Activated T-helper 2 cell treated with anti-CD3 and anti-CD28 coated beads, Interferon-gamma antibody, Interleukin-2, Interleukin-4, amounts not matched to agents 10 μg/mL and 5 μg/mL and 100 μg/mL, durations not matched to agents 14 hours and 24 hours and 36 hours (primary cell): ENCODE results near the gene SLC19A1. TPM values are rescaled to one million over a fixed set of nuclear protein-coding genes. Genes with fewer than 3 reads are reported as not detected.
A peak's percentile ranks its signal among the peaks of the same experiment; 100 is the strongest.

ENCODE experiments used
- DNase-seq: peaks from one replicate; pipeline ENCODE4 v3.0.0; 2021; ENCODE audit warnings: low spot score
- H3K27ac Mint-ChIP-seq: one replicate; pipeline ENCODE4 v1.8.0; 2021; ENCODE audit warnings: mixed read lengths
- H3K27me3 Mint-ChIP-seq: one replicate; pipeline ENCODE4 v1.8.0; 2021; ENCODE audit warnings: low read depth, mixed read lengths
- H3K36me3 Mint-ChIP-seq: one replicate; pipeline ENCODE4 v1.8.0; 2021; ENCODE audit warnings: low read depth, mixed read lengths
- H3K4me1 Mint-ChIP-seq: one replicate; pipeline ENCODE4 v1.8.0; 2021; ENCODE audit warnings: low read depth, mixed read lengths
- H3K4me3 Mint-ChIP-seq: one replicate; pipeline ENCODE4 v1.8.0; 2021; ENCODE audit warnings: low read depth, mild to moderate bottlenecking, moderate library complexity, mixed read lengths
- H3K9me3 Mint-ChIP-seq: one replicate; pipeline ENCODE4 v1.8.0; 2021; ENCODE audit warnings: mixed read lengths
- intact Hi-C: fragments of 100-400 bp; cut with micrococcal nuclease; formaldehyde crosslinking; loops from one replicate; pipeline ENCODE4 v1.15.1; 2023
- total RNA-seq: library from RNA; stranded (reverse); gene quantifications from 2 replicates; pipeline ENCODE4 v1.2.3, GENCODE V29; 2022

SLC19A1 gene
- total RNA-seq, 1 donor from 2014 or later, result 68.1 TPM

- H3K4me3 Mint-ChIP-seq, result peak overlapping the region; percentile 81
- intact Hi-C loops, result loop anchor here (2.0 to 5.0 kb wide), 3 partner anchors 75 to 330 kb away; no protein-coding TSS in a partner anchor
- H3K27me3 Mint-ChIP-seq, result no peaks in the 10 kb centered on the region
- DNase-seq, result no peak
- peak overlapping the region; percentile 100 for H3K27ac Mint-ChIP-seq
- H3K4me1 Mint-ChIP-seq, result peaks cover 27% of the 10 kb centered on the region
- H3K36me3 Mint-ChIP-seq, result no peaks in the 10 kb centered on the region
- H3K9me3 Mint-ChIP-seq, result no peaks in the 10 kb centered on the region
These were observed 9.8 kb upstream of the SLC19A1 start for GRCh38 chr21:45551783-45552695.

- Mint-ChIP-seq H3K27ac (peak overlapping the region; percentile 100), H3K27me3 (no peaks in the 10 kb centered on the region), H3K36me3 (no peaks in the 10 kb centered on the region), H3K9me3 (no peaks in the 10 kb centered on the region), H3K4me3 (peak overlapping the region; percentile 81), H3K4me1 (peaks cover 27% of the 10 kb centered on the region)
- intact Hi-C loops, result loop anchor here (2.0 to 5.0 kb wide), 3 partner anchors 74 to 331 kb away; no protein-coding TSS in a partner anchor
- no peak for DNase-seq
These were observed 9.1 kb upstream of the SLC19A1 start for GRCh38 chr21:45551316-45551715.

DNA sequence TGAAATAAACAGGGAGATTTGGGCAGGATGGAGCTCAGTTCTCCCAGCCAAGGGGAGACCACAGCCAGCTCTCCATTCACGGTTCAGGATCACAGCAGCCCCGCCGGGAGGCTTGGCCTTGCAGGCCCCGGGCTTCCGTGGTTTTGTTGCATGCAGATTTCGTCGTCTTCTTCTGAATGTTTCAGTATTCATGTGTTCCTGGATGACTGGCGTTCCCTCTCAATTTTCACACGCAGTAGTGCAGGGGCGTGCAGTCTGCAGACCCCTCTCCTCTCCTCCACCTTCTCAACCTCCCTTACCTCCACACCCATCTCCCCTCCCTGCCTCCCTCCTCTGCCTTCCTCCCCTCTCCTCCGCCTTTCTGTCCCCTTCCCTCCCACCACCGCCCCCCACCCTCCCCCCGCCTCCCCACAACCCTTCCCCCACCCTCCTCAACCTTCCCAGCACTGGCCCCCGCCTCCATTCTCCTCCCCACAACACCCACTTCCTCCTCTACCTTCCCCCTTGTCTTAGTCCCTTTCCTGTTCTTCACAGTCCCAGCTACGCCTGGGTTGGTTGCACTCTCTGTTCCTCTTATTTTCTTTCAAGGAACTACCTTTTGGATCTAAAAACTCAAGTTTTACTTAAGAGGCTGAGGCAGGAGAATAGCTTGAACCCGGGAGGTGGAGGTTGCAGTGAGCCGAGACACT, 8.4 kb upstream of the SLC19A1 start:
- no peaks in the 10 kb centered on the region for H3K27me3 Mint-ChIP-seq
- peaks cover 27% of the 10 kb centered on the region for H3K4me1 Mint-ChIP-seq
- intact Hi-C loops, result loop anchor here (2.0 to 5.0 kb wide), 3 partner anchors 73 to 332 kb away; no protein-coding TSS in a partner anchor
- DNase-seq, result no peak
- H3K36me3 Mint-ChIP-seq, result no peaks in the 10 kb centered on the region
- H3K9me3 Mint-ChIP-seq, result no peaks in the 10 kb centered on the region
- peak overlapping the region; percentile 71 for H3K4me3 Mint-ChIP-seq
- H3K27ac Mint-ChIP-seq, result peak overlapping the region; percentile 100

DNA sequence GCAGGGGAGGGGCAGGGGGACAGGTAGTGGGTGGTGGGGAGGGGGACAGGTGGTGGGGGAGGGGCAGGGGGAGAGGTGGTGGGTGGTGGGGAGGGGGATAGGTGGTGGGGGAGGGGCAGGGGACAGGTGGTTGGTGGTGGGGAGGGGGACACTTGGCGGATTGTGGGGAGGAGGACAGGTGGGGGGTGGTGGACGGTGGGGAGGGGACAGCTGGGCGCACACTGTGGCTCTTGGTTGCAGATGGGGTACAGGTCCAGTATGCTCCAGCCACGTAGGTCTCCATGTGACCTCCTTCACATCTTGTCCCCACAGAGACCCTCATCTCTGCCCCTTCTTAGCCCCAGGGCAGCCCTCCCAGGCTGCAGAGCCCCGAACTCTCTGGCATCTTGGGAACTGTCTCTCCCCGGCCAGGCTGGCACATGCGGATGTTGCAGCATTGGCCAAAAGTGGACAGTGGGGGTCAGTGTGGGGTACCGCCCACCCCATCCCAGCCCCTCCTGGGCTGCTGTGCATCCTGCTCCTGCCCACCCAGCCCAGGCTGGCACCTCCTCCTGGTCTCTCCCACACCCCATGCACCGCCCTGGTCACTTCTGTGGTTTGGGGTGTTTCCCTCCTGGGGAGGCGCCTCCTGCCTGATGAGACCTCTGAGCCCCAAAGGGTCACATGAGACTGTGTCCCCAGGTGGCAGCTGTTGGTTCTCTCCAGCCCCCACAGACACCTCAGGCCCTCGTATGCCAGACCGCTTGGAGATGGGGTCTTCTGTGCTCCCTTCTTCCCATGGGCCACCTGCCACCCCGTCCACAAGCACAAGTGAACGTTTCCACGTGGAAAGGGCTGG, 7.6 kb upstream of the SLC19A1 start:
- Mint-ChIP-seq H3K4me3 (peak overlapping the region; percentile 71), H3K4me1 (peaks cover 29% of the 10 kb centered on the region), H3K27me3 (no peaks in the 10 kb centered on the region), H3K36me3 (no peaks in the 10 kb centered on the region), H3K9me3 (no peaks in the 10 kb centered on the region), H3K27ac (peak overlapping the region; percentile 100)
- intact Hi-C loops, result loop anchor here (2.0 to 5.0 kb wide), 3 partner anchors 73 to 332 kb away; no protein-coding TSS in a partner anchor
- no peak for DNase-seq

GRCh38 chr21:45548711-45549491, 6.7 kb upstream of the SLC19A1 start:
- no peak for DNase-seq
- Mint-ChIP-seq H3K36me3 (no peaks in the 10 kb centered on the region), H3K9me3 (no peaks in the 10 kb centered on the region), H3K27me3 (no peaks in the 10 kb centered on the region), H3K4me1 (peaks cover 24% of the 10 kb centered on the region), H3K27ac (peak overlapping the region; percentile 87), H3K4me3 (peak overlapping the region; percentile 49)
- intact Hi-C loops, result no loop called here

DNA sequence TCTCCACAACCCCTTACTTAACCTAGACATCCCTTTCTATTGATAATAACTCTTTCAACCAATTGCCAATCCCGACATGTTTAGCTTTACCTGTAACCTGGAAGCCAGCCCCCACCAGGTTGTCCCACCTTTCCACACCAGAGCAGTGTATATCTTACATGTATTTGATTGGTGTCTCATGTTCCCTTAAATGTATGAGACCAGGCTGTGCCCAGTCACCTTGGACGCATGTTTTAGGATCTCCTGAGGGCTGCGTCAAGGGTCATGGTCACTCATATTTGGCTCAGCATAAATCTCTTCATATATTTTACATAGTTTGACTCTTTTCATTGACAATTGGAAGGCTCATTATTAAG, 5.3 kb upstream of the SLC19A1 start:
- intact Hi-C loops, result no loop called here
- H3K4me1 Mint-ChIP-seq, result peaks cover 24% of the 10 kb centered on the region
- H3K36me3 Mint-ChIP-seq, result no peaks in the 10 kb centered on the region
- no peak overlapping the region for H3K4me3 Mint-ChIP-seq
- H3K27me3 Mint-ChIP-seq, result no peaks in the 10 kb centered on the region
- no peak for DNase-seq
- H3K9me3 Mint-ChIP-seq, result no peaks in the 10 kb centered on the region
- H3K27ac Mint-ChIP-seq, result no peak overlapping the region

GRCh38 chr21:45546636-45547544, 4.7 kb upstream of the SLC19A1 start:
- Mint-ChIP-seq H3K27ac (no peak overlapping the region), H3K4me1 (peaks cover 22% of the 10 kb centered on the region), H3K9me3 (no peaks in the 10 kb centered on the region), H3K36me3 (no peaks in the 10 kb centered on the region), H3K27me3 (no peaks in the 10 kb centered on the region), H3K4me3 (no peak overlapping the region)
- no peak for DNase-seq
- intact Hi-C loops, result no loop called here

- Mint-ChIP-seq H3K36me3 (peaks cover 7% of the 10 kb centered on the region), H3K9me3 (no peaks in the 10 kb centered on the region), H3K4me1 (peaks cover 16% of the 10 kb centered on the region), H3K4me3 (no peak overlapping the region), H3K27ac (no peak overlapping the region), H3K27me3 (no peaks in the 10 kb centered on the region)
- intact Hi-C loops, result no loop called here
- DNase-seq, result no peak
These were observed 3.7 kb upstream of the SLC19A1 start for GRCh38 chr21:45545691-45546531.

- DNase-seq, result no peak
- no peaks in the 10 kb centered on the region for H3K9me3 Mint-ChIP-seq
- H3K4me3 Mint-ChIP-seq, result no peak overlapping the region
- H3K27ac Mint-ChIP-seq, result peak overlapping the region; percentile 55
- no peaks in the 10 kb centered on the region for H3K27me3 Mint-ChIP-seq
- peaks cover 13% of the 10 kb centered on the region for H3K36me3 Mint-ChIP-seq
- peaks cover 16% of the 10 kb centered on the region for H3K4me1 Mint-ChIP-seq
- intact Hi-C loops, result no loop called here
These were observed 3.0 kb upstream of the SLC19A1 start for GRCh38 chr21:45545236-45545570.

- Mint-ChIP-seq H3K27ac (peak overlapping the region; percentile 55), H3K4me1 (peaks cover 15% of the 10 kb centered on the region), H3K36me3 (peaks cover 17% of the 10 kb centered on the region), H3K9me3 (no peaks in the 10 kb centered on the region), H3K27me3 (no peaks in the 10 kb centered on the region), H3K4me3 (no peak overlapping the region)
- intact Hi-C loops, result no loop called here
- DNase-seq, result no peak
These were observed 2.4 kb upstream of the SLC19A1 start for GRCh38 chr21:45544449-45545235.
